HepG2 (cell line): Measurements from ENCODE around the gene FAM216A. TPM values are rescaled to one million over a fixed set of nuclear protein-coding genes. Genes with fewer than 3 reads are reported as not detected.

Source experiments
- ATAC-seq: fragments of 200-7000 bp; cut with Tn5 transposase; 3 replicates; pipeline ENCODE4 v1.9.1; 2020; ENCODE audit warnings: mild to moderate bottlenecking, moderate library complexity
- BruUV-seq: library from RNA; stranded (reverse); fragments of 400-500 nt; replicated peaks from 2 replicates; lab custom pipeline; 2021; lab: Mats Ljungman, UMichigan
- CTCF ChIA-PET: fragments of 300-600 bp; formaldehyde crosslinking; extraction: SDS; loops from one replicate; lab custom pipeline; 2021; ENCODE audit warnings: low total read pairs, inconsistent platforms, low intra/inter-chr PET ratio; lab: Yijun Ruan, JAX
- POLR2A ChIA-PET: fragments of 350-600 bp; sonication (Branson Sonifier 250); formaldehyde crosslinking; loops from one replicate; lab custom pipeline; 2020; ENCODE audit warnings: antibody characterized with exemption, inconsistent platforms; lab: Yijun Ruan, JAX
- DNase-seq: peaks from one replicate; pipeline ENCODE4 v3.0.0-alpha.2; 2015; ENCODE audit warnings: low spot score
- FAIRE-seq: peaks from 3 replicates; lab custom pipeline; 2011; peaks lifted over from hg19 to GRCh38; lab: Jason Lieb, UNC
- H2AFZ ChIP-seq: one replicate; pipeline ENCODE4 v1.6.1; 2011; ENCODE audit warnings: low read length, inconsistent platforms
- H3K27ac ChIP-seq: fragments of 300-600 bp; 3 replicates; pipeline ENCODE4 v1.8.0; 2011; ENCODE audit warnings: mixed run types, mild to moderate bottlenecking, mixed read lengths, low read length, inconsistent platforms; ENCODE audit not compliant: insufficient read depth; ENCODE audit errors: extremely low read length
- H3K27me3 ChIP-seq, 2 experiments: fragments of 200-600 bp in 1 of 2; 2 replicates in 1 of 2; 3 replicates in 1 of 2; pipeline versions ENCODE4 v1.6.0 to v1.8.0; 2011; ENCODE audit warnings: low read length in 2 of 2, mild to moderate bottlenecking in 2 of 2, moderate library complexity in 2 of 2, inconsistent platforms in 1 of 2; ENCODE audit not compliant: insufficient read depth in 2 of 2, control insufficient read depth in 1 of 2
- H3K36me3 ChIP-seq, 2 experiments: fragments of 200-600 bp in 1 of 2; replicated peaks in 1 of 2; 2 replicates in 1 of 2; 3 replicates in 1 of 2; pipeline versions ENCODE4 v1.5.1 to v1.8.0; 2011; ENCODE audit warnings: low read length in 2 of 2, inconsistent platforms in 1 of 2; ENCODE audit not compliant: insufficient read depth in 2 of 2, control insufficient read depth in 1 of 2
- H3K4me1 ChIP-seq: 2 replicates; pipeline ENCODE4 v1.5.1; 2012; ENCODE audit warnings: low read length, inconsistent platforms; ENCODE audit not compliant: insufficient read depth
- H3K4me2 ChIP-seq: 2 replicates; pipeline ENCODE4 v1.6.0; 2011; ENCODE audit warnings: low read depth, low read length, inconsistent platforms
- H3K4me3 ChIP-seq, 3 experiments: fragments of 200-600 bp in 1 of 3; sonication (generic), shearing (Covaris generic) in 1 of 3; replicated peaks in 1 of 3; 2 replicates each; pipeline ENCODE4 v1.5.1; 2011 to 2016; ENCODE audit warnings: low read length in 3 of 3, inconsistent platforms in 2 of 3, low read depth in 2 of 3, mild to moderate bottlenecking in 2 of 3, control low read depth in 1 of 3, mixed read lengths in 1 of 3; ENCODE audit not compliant: insufficient read depth in 1 of 3
- H3K79me2 ChIP-seq: one replicate; pipeline ENCODE4 v1.6.1; 2011; ENCODE audit warnings: low read length, inconsistent platforms; ENCODE audit not compliant: insufficient read depth
- H3K9ac ChIP-seq: 2 replicates; pipeline ENCODE4 v1.6.0; 2011; ENCODE audit warnings: mild to moderate bottlenecking, low read depth, low read length, inconsistent platforms; ENCODE audit not compliant: insufficient read depth
- H3K9me3 ChIP-seq: 2 replicates; pipeline ENCODE4 v1.5.1; 2012; ENCODE audit warnings: mild to moderate bottlenecking, low read length
- H4K20me1 ChIP-seq: 2 replicates; pipeline ENCODE4 v1.6.0; 2011; ENCODE audit warnings: inconsistent platforms, mild to moderate bottlenecking, low read length, moderate library complexity; ENCODE audit not compliant: insufficient read depth
- ATF2 ChIP-seq: sonication (generic); formaldehyde crosslinking; IDR thresholded peaks from 2 replicates; pipeline ENCODE4 v1.4.0; 2020; ENCODE audit warnings: missing genetic modification reagents
- BORCS8-MEF2B ChIP-seq: sonication (generic); formaldehyde crosslinking; IDR thresholded peaks from 2 replicates; pipeline ENCODE4 v1.8.0; 2022; ENCODE audit warnings: mild to moderate bottlenecking, missing genetic modification reagents
- GATAD1 ChIP-seq: IDR thresholded peaks from 2 replicates; pipeline ENCODE4 v1.6.1; 2016; ENCODE audit warnings: missing genetic modification reagents, missing compliant biosample characterization
- HCFC1 ChIP-seq: fragments of 150-350 bp; IDR thresholded peaks from 2 replicates; pipeline ENCODE4 v1.6.1; 2014; ENCODE audit warnings: low read depth, low read length
- LRRFIP1 ChIP-seq: sonication (generic); formaldehyde crosslinking; conservative IDR thresholded peaks from 2 replicates; pipeline ENCODE4 v1.4.0; 2020; ENCODE audit warnings: missing genetic modification reagents
- NCOA5 ChIP-seq: sonication (generic); formaldehyde crosslinking; IDR thresholded peaks from 2 replicates; pipeline ENCODE4 v1.4.0; 2020; ENCODE audit warnings: missing genetic modification reagents
- NFATC3 ChIP-seq: sonication (generic); formaldehyde crosslinking; IDR thresholded peaks from 2 replicates; pipeline ENCODE4 v1.5.1; 2020; ENCODE audit warnings: mild to moderate bottlenecking, missing genetic modification reagents
- SIX4 ChIP-seq: sonication (generic); formaldehyde crosslinking; IDR thresholded peaks from 2 replicates; pipeline ENCODE4 v1.4.0; 2020; ENCODE audit warnings: missing genetic modification reagents
- SP2 ChIP-seq: sonication (generic); formaldehyde crosslinking; IDR thresholded peaks from 2 replicates; pipeline ENCODE4 v1.5.1; 2020; ENCODE audit warnings: mild to moderate bottlenecking, missing genetic modification reagents
- TBX3 ChIP-seq: fragments of 450-650 bp; IDR thresholded peaks from 2 replicates; pipeline ENCODE4 v1.6.1; 2017; ENCODE audit warnings: antibody characterized with exemption, mild to moderate bottlenecking, inconsistent platforms, borderline replicate concordance
- THRA ChIP-seq: sonication (generic); formaldehyde crosslinking; IDR thresholded peaks from 2 replicates; pipeline ENCODE4 v1.4.0; 2020; ENCODE audit warnings: missing genetic modification reagents, borderline replicate concordance
- ZFP37 ChIP-seq: sonication (generic); formaldehyde crosslinking; IDR thresholded peaks from 2 replicates; pipeline ENCODE4 v1.4.0; 2020; ENCODE audit warnings: missing genetic modification reagents, borderline replicate concordance
- ZNF264 ChIP-seq: sonication (generic); formaldehyde crosslinking; IDR thresholded peaks from 2 replicates; pipeline ENCODE4 v1.4.0; 2020; ENCODE audit warnings: missing genetic modification reagents
- ZNF30 ChIP-seq: sonication (generic); formaldehyde crosslinking; IDR thresholded peaks from 2 replicates; pipeline ENCODE4 v1.5.0; 2020; ENCODE audit warnings: mild to moderate bottlenecking, missing genetic modification reagents
- ZNF556 ChIP-seq: sonication (generic); formaldehyde crosslinking; IDR thresholded peaks from 2 replicates; pipeline ENCODE4 v1.4.0; 2020; ENCODE audit warnings: mild to moderate bottlenecking, missing genetic modification reagents, borderline replicate concordance
- ZNF776 ChIP-seq: sonication (generic); formaldehyde crosslinking; IDR thresholded peaks from 2 replicates; pipeline ENCODE4 v1.4.0; 2020; ENCODE audit warnings: mild to moderate bottlenecking, missing genetic modification reagents
- ZSCAN30 ChIP-seq: sonication (generic); formaldehyde crosslinking; IDR thresholded peaks from 2 replicates; pipeline ENCODE4 v1.5.0; 2020; ENCODE audit warnings: mild to moderate bottlenecking, missing genetic modification reagents
- WGBS: methylation state at CpG from one replicate; pipeline ENCODE4 v1.1.6; 2017; ENCODE audit warnings: low lambda C conversion rate; 5-methylcytosine and 5-hydroxymethylcytosine counted together
- in situ Hi-C: cut with HindIII; loops from 2 replicates; pipeline ENCODE4 v1.10.0; 2017; ENCODE audit warnings: low pct_unique_long_range_greater_than_20kb; ENCODE audit not compliant: extremely low pct_ligation_motif_present
- intact Hi-C: fragments of 100-400 bp; cut with micrococcal nuclease; formaldehyde crosslinking; loops from one replicate; pipeline ENCODE4 v1.10.0; 2022; ENCODE audit not compliant: unreplicated experiment
- polyA plus RNA-seq, 8 experiments: library from polyadenylated mRNA; depleted of rRNA in 3 of 8; stranded (reverse) in 7 of 8; unstranded in 1 of 8; fragments of >200 nt; fragmentation: Illumina TruSeq in 4 of 8; extraction: Trizol in 4 of 8; gene quantifications; 2 replicates each; pipeline versions ENCODE4 v1.2.1 to v1.2.3, GENCODE V29; 2011 to 2016; ENCODE audit warnings: low read depth in 4 of 8, missing spikeins in 1 of 8, mixed read lengths in 1 of 8; ENCODE audit not compliant: insufficient read depth in 1 of 8
- total RNA-seq, 5 experiments: library from RNA; depleted of rRNA; stranded (reverse); fragments of >200 nt; fragmentation: Illumina TruSeq; extraction: Trizol; gene quantifications; 2 replicates each; pipeline ENCODE4 v1.2.3, GENCODE V29; 2016; ENCODE audit warnings: low read depth in 1 of 5

The FAM216A gene
- total and polyA plus RNA-seq, 2 of the 13 experiments (the other 11 are each of a cell fraction or from before 2014, with no cell fraction given) = 20.3 to 31.2 TPM

- H2AFZ ChIP-seq = no peak overlapping the region
- H3K9me3 ChIP-seq = no peaks in the 10 kb centered on the region
- H3K27ac ChIP-seq = no peak overlapping the region
- DNase-seq (no peak), FAIRE-seq (no peak)
- H3K79me2 ChIP-seq = peaks cover 25% of the 10 kb centered on the region
- CTCF ChIA-PET = no interaction called here
- no peak overlapping the region for H3K4me2 ChIP-seq
- no peak overlapping the region for H3K4me3 ChIP-seq
- peaks cover 7 to 43% of the 10 kb centered on the region in 2 experiments for H3K36me3 ChIP-seq
- H3K27me3 ChIP-seq = no peaks in the 10 kb centered on the region
- intact Hi-C loops (no loop called here), in situ Hi-C loops (loop anchor here (25.0 kb wide), 1 partner anchor 332 kb away; the partner anchor contains the start of gene IFT81)
- peaks cover 23% of the 10 kb centered on the region for H3K4me1 ChIP-seq
- no peak for TF ChIP-seq LRRFIP1 (CRISPR knock-in tag)
- TF ChIP-seq NCOA5 (CRISPR knock-in tag) = no peak
- TF ChIP-seq ZNF30 (CRISPR knock-in tag) = no peak
- no peak for TF ChIP-seq ZNF556 (CRISPR knock-in tag)
- TF ChIP-seq ZNF776 (CRISPR knock-in tag) = no peak
- TF ChIP-seq HCFC1 = no peak
- TF ChIP-seq ZSCAN30 (CRISPR knock-in tag) = no peak
- no peak for TF ChIP-seq THRA (CRISPR knock-in tag)
- TF ChIP-seq ZNF264 (CRISPR knock-in tag) = no peak
- TF ChIP-seq SIX4 (CRISPR knock-in tag) = no peak
- no peak for TF ChIP-seq ZFP37 (CRISPR knock-in tag)
- no peak for TF ChIP-seq GATAD1
- TF ChIP-seq NFATC3 (CRISPR knock-in tag) = no peak
- no peak for TF ChIP-seq SP2 (CRISPR knock-in tag)
- TF ChIP-seq ATF2 (CRISPR knock-in tag) = no peak
- no peak for TF ChIP-seq TBX3
- no peak for TF ChIP-seq BORCS8-MEF2B (CRISPR knock-in tag)
- TF ChIP-seq, all 625 proteins: peak for 0
- ATAC-seq = no peak
- WGBS = 92% methylated on average over 3 of the region's 3 CpGs
- POLR2A ChIA-PET = no interaction called here
- BruUV-seq = no TSS peak
- Histone ChIP-seq H3K9ac (no peak overlapping the region), H4K20me1 (no peaks in the 10 kb centered on the region)
Observed at GRCh38 chr12:110444455-110444854, 24.2 kb upstream of the FAM216A start.
